OCI-LY1 (cell line): ENCODE measurements around the gene DNAH12.

ENCODE experiments used
- EZH2 ChIP-seq: fragments of 200-600 bp; sonication (generic), shearing (Covaris generic); IDR thresholded peaks from 2 replicates; pipeline ENCODE4 v1.8.0; 2017; ENCODE audit warnings: borderline replicate concordance, mixed run types, mild to moderate bottlenecking, antibody characterized with exemption, low read length, moderate library complexity, mixed read lengths
- TF ChIP-seq, protein P1 (sequence below): fragments of 200-600 bp; sonication (generic), shearing (Covaris generic); IDR thresholded peaks from 2 replicates; pipeline ENCODE4 v1.5.1; 2017; ENCODE audit warnings: mild to moderate bottlenecking, antibody characterized with exemption, low read length, moderate library complexity, mixed read lengths

DNA sequence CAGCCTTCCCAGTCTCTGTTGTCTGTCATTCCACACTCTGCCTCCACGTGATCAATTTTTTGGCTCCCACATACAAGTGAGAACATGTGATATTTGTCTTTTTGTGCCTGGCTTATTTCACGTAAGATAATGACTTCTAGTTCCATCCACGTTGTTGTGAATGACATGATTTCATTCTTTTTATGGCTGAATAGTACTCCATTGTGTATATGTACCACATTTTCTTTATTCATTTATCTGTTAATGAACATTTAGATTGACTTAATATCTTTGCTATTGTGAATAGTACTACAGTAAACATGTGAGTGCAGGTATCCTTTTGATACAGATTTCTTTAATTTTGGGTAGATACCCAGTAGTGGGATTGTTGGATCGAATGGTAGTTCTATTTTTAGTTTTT is 283.0 kb downstream of the DNAH12 start:
- no peak for TF ChIP-seq EZH2
- TF ChIP-seq, protein P1, sequence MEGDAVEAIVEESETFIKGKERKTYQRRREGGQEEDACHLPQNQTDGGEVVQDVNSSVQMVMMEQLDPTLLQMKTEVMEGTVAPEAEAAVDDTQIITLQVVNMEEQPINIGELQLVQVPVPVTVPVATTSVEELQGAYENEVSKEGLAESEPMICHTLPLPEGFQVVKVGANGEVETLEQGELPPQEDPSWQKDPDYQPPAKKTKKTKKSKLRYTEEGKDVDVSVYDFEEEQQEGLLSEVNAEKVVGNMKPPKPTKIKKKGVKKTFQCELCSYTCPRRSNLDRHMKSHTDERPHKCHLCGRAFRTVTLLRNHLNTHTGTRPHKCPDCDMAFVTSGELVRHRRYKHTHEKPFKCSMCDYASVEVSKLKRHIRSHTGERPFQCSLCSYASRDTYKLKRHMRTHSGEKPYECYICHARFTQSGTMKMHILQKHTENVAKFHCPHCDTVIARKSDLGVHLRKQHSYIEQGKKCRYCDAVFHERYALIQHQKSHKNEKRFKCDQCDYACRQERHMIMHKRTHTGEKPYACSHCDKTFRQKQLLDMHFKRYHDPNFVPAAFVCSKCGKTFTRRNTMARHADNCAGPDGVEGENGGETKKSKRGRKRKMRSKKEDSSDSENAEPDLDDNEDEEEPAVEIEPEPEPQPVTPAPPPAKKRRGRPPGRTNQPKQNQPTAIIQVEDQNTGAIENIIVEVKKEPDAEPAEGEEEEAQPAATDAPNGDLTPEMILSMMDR: no peak
